ENCODE data around the gene INVS. TPM values are rescaled to one million over a fixed set of nuclear protein-coding genes. Genes with fewer than 3 reads are reported as not detected.

The INVS gene
- total and polyA plus RNA-seq, 2 experiments from 2014 or later = 4.1 to 8.7 TPM

- H3K9me3 Mint-ChIP-seq = no peaks in the 10 kb centered on the region; the same call in 2 of the 3 replicates
- H3K4me1 ChIP-seq (ENCODE audit: insufficient read depth) = no peaks in the 10 kb centered on the region
- no peaks in the 10 kb centered on the region for H3K9me2 ChIP-seq (ENCODE audit: insufficient read depth)
- no peak for DNase-seq (ENCODE audit: low spot score)
- H4K20me1 ChIP-seq (replicated peaks; ENCODE audit: insufficient read depth) = peaks cover 10% of the 10 kb centered on the region; the same call in 1 of the 2 replicates
- ATAC-seq = no peak
- H3K4me2 ChIP-seq = no peak overlapping the region
- peaks cover 19% of the 10 kb centered on the region; the same call in 1 of the 2 replicates for H3K36me3 ChIP-seq (ENCODE audit: insufficient read depth)
- no peak overlapping the region for H3K4me3 ChIP-seq
- H3K36me3 Mint-ChIP-seq (ENCODE audit: low read depth) = peaks cover 83% of the 10 kb centered on the region
- H3K27me3 Mint-ChIP-seq (ENCODE audit: insufficient read depth, low read depth, poor library complexity) = no peaks in the 10 kb centered on the region
- H3K27ac Mint-ChIP-seq = no peak overlapping the region
- TF ChIP-seq CREB1 (CRISPR knock-in tag; IDR thresholded peaks at IDR 0.05; ENCODE audit: low read depth) = no peak
- TF ChIP-seq, protein P1, sequence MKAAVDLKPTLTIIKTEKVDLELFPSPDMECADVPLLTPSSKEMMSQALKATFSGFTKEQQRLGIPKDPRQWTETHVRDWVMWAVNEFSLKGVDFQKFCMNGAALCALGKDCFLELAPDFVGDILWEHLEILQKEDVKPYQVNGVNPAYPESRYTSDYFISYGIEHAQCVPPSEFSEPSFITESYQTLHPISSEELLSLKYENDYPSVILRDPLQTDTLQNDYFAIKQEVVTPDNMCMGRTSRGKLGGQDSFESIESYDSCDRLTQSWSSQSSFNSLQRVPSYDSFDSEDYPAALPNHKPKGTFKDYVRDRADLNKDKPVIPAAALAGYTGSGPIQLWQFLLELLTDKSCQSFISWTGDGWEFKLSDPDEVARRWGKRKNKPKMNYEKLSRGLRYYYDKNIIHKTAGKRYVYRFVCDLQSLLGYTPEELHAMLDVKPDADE (IDR thresholded peaks at IDR 0.05) = no peak
- no peak overlapping the region for H3K4me3 Mint-ChIP-seq
- peaks cover 11% of the 10 kb centered on the region for H3K4me1 Mint-ChIP-seq
- no peak overlapping the region for H2AFZ ChIP-seq
- no peaks in the 10 kb centered on the region; the same call in 1 of the 2 replicates for H3F3A ChIP-seq (replicated peaks; ENCODE audit: low read depth)
- no peak overlapping the region for H3K27ac ChIP-seq (ENCODE audit: low read depth)
- H3K27me3 ChIP-seq (ENCODE audit: insufficient read depth) = no peaks in the 10 kb centered on the region
- peaks cover 91% of the 10 kb centered on the region for H3K79me2 ChIP-seq (replicated peaks; ENCODE audit: insufficient read depth)
Observed at GRCh38 chr9:100309992-100310391, 210.9 kb downstream of the INVS start.

GRCh38 chr9:100315561-100315960, 216.5 kb downstream of the INVS start:
- H3K27ac ChIP-seq (ENCODE audit: low read depth) = no peak overlapping the region
- H4K20me1 ChIP-seq (replicated peaks; ENCODE audit: insufficient read depth) = no peaks in the 10 kb centered on the region; the same call in 1 of the 2 replicates
- H3F3A ChIP-seq (replicated peaks; ENCODE audit: low read depth) = no peaks in the 10 kb centered on the region
- Mint-ChIP-seq H3K27me3 (ENCODE audit: insufficient read depth, low read depth, poor library complexity) (no peaks in the 10 kb centered on the region), H3K9me3 (no peaks in the 10 kb centered on the region; the same call in 2 of the 3 replicates), H3K4me1 (no peaks in the 10 kb centered on the region), H3K4me3 (no peak overlapping the region), H3K36me3 (ENCODE audit: low read depth) (peaks cover 88% of the 10 kb centered on the region), H3K27ac (no peak overlapping the region)
- H3K4me3 ChIP-seq = no peak overlapping the region
- no peaks in the 10 kb centered on the region for H3K27me3 ChIP-seq (ENCODE audit: insufficient read depth)
- no peak overlapping the region for H2AFZ ChIP-seq
- TF ChIP-seq JUNB (IDR thresholded peaks at IDR 0.05; ENCODE audit: unreplicated experiment) (no peak), EZH2 (IDR thresholded peaks at IDR 0.05; ENCODE audit: low read depth, unreplicated experiment) (no peak), CREB1 (CRISPR knock-in tag; IDR thresholded peaks at IDR 0.05; ENCODE audit: low read depth) (no peak)
- TF ChIP-seq, protein P1 (IDR thresholded peaks at IDR 0.05) = no peak
- TF ChIP-seq, protein P2, sequence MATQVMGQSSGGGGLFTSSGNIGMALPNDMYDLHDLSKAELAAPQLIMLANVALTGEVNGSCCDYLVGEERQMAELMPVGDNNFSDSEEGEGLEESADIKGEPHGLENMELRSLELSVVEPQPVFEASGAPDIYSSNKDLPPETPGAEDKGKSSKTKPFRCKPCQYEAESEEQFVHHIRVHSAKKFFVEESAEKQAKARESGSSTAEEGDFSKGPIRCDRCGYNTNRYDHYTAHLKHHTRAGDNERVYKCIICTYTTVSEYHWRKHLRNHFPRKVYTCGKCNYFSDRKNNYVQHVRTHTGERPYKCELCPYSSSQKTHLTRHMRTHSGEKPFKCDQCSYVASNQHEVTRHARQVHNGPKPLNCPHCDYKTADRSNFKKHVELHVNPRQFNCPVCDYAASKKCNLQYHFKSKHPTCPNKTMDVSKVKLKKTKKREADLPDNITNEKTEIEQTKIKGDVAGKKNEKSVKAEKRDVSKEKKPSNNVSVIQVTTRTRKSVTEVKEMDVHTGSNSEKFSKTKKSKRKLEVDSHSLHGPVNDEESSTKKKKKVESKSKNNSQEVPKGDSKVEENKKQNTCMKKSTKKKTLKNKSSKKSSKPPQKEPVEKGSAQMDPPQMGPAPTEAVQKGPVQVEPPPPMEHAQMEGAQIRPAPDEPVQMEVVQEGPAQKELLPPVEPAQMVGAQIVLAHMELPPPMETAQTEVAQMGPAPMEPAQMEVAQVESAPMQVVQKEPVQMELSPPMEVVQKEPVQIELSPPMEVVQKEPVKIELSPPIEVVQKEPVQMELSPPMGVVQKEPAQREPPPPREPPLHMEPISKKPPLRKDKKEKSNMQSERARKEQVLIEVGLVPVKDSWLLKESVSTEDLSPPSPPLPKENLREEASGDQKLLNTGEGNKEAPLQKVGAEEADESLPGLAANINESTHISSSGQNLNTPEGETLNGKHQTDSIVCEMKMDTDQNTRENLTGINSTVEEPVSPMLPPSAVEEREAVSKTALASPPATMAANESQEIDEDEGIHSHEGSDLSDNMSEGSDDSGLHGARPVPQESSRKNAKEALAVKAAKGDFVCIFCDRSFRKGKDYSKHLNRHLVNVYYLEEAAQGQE (IDR thresholded peaks at IDR 0.05; ENCODE audit: unreplicated experiment) = no peak
- H3K36me3 ChIP-seq (ENCODE audit: insufficient read depth) = peaks cover 39% of the 10 kb centered on the region; the same call in 1 of the 2 replicates
- DNase-seq (ENCODE audit: low spot score) (no peak), ATAC-seq (no peak)
- no peak overlapping the region for H3K4me2 ChIP-seq
- H3K79me2 ChIP-seq (replicated peaks; ENCODE audit: insufficient read depth) = peaks cover 98% of the 10 kb centered on the region
- H3K9me2 ChIP-seq (ENCODE audit: insufficient read depth) = no peaks in the 10 kb centered on the region
- H3K4me1 ChIP-seq (ENCODE audit: insufficient read depth) = no peaks in the 10 kb centered on the region

Data from GM23338 (cell line).